22Rv1 (cell line): ENCODE results near the gene E2F3.

Experiments
- ZFX ChIP-seq: fragments of 450-650 bp; IDR thresholded peaks from 2 replicates; pipeline ENCODE4 v1.6.1; 2017; ENCODE audit warnings: antibody characterized with exemption, borderline replicate concordance
- TF ChIP-seq, protein P1 (sequence below): fragments of 450-650 bp; IDR thresholded peaks from 2 replicates; pipeline ENCODE4 v1.5.1; 2017; ENCODE audit warnings: mild to moderate bottlenecking

DNA sequence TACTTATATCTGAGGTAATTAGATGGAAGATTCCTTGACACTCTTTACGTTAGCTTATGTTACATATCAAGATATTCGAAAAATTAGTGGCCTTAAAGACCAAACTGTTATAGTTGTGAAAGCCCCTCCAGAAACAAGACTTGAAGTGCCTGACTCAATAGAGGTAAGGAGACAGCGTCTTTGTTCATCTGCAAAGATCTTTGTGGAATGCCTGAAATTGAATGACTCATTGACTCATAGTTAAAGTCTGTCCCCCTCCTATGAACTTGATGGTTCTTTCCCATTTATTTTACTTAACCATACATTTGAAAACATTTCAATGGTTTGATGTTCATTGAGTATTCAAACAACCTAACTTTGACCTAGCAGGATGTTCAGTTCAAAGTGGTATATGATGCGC, 85.0 kb downstream of the E2F3 start:
- TF ChIP-seq, protein P1, sequence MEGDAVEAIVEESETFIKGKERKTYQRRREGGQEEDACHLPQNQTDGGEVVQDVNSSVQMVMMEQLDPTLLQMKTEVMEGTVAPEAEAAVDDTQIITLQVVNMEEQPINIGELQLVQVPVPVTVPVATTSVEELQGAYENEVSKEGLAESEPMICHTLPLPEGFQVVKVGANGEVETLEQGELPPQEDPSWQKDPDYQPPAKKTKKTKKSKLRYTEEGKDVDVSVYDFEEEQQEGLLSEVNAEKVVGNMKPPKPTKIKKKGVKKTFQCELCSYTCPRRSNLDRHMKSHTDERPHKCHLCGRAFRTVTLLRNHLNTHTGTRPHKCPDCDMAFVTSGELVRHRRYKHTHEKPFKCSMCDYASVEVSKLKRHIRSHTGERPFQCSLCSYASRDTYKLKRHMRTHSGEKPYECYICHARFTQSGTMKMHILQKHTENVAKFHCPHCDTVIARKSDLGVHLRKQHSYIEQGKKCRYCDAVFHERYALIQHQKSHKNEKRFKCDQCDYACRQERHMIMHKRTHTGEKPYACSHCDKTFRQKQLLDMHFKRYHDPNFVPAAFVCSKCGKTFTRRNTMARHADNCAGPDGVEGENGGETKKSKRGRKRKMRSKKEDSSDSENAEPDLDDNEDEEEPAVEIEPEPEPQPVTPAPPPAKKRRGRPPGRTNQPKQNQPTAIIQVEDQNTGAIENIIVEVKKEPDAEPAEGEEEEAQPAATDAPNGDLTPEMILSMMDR: no peak
- TF ChIP-seq ZFX: no peak
